IMR-90 (cell line): Measurements from ENCODE around the gene SH3RF3. TPM values are rescaled to one million over a fixed set of nuclear protein-coding genes. Genes with fewer than 3 reads are reported as not detected.

Experiments
- ATAC-seq: fragments of 200-7000 bp; cut with Tn5 transposase; 2 replicates; pipeline ENCODE4 v1.9.1; 2020; ENCODE audit warnings: low read depth, mild to moderate bottlenecking, moderate library complexity
- BruUV-seq: library from RNA; stranded (reverse); fragments of 400-500 nt; replicated peaks from 2 replicates; lab custom pipeline; 2021; lab: Mats Ljungman, UMichigan
- CTCF ChIA-PET: fragments of 300-600 bp; formaldehyde crosslinking; extraction: SDS; loops from one replicate; lab custom pipeline; 2021; ENCODE audit warnings: antibody characterized with exemption; lab: Yijun Ruan, JAX
- POLR2A ChIA-PET: fragments of 300-600 bp; sonication (Branson Sonifier 250); formaldehyde crosslinking; loops from one replicate; lab custom pipeline; 2022; ENCODE audit warnings: antibody characterized with exemption; ENCODE audit not compliant: unreplicated experiment; lab: Charles Lee
- DNase-seq: peaks from one replicate; pipeline ENCODE4 v3.0.0; 2013
- H2AFZ ChIP-seq: replicated peaks from 2 replicates; pipeline ENCODE3; 2013; ENCODE audit warnings: low read length, mild to moderate bottlenecking; ENCODE audit not compliant: poor library complexity
- H2AK5ac ChIP-seq: 2 replicates; pipeline ENCODE4 v1.6.1; 2013; ENCODE audit warnings: low read depth, low read length, inconsistent platforms
- H2AK9ac ChIP-seq: replicated peaks from 2 replicates; pipeline ENCODE3; 2013; ENCODE audit warnings: mild to moderate bottlenecking, low read depth, low read length, moderate library complexity; ENCODE audit not compliant: poor library complexity
- H2BK120ac ChIP-seq: 2 replicates; pipeline ENCODE4 v1.6.1; 2013; ENCODE audit warnings: low read depth, low read length, inconsistent platforms
- H2BK15ac ChIP-seq: 3 replicates; pipeline ENCODE4 v1.6.1; 2013; ENCODE audit warnings: low read depth, low read length, inconsistent platforms
- H2BK20ac ChIP-seq: 2 replicates; pipeline ENCODE4 v1.6.1; 2013; ENCODE audit warnings: low read depth, mild to moderate bottlenecking, inconsistent platforms, low read length, moderate library complexity
- H2BK5ac ChIP-seq: 2 replicates; pipeline ENCODE4 v1.6.1; 2013; ENCODE audit warnings: mild to moderate bottlenecking, low read depth, low read length, inconsistent platforms; ENCODE audit not compliant: poor library complexity, severe bottlenecking
- H3K14ac ChIP-seq: replicated peaks from 2 replicates; pipeline ENCODE4 v1.6.1; 2013; ENCODE audit warnings: low read depth, low read length, inconsistent platforms
- H3K18ac ChIP-seq: 2 replicates; pipeline ENCODE4 v1.6.1; 2013; ENCODE audit warnings: low read depth, low read length, control low read depth
- H3K23ac ChIP-seq: 2 replicates; pipeline ENCODE4 v1.6.1; 2013; ENCODE audit warnings: low read depth, low read length, inconsistent platforms
- H3K27ac ChIP-seq: 2 replicates; pipeline ENCODE4 v1.5.1; 2013; ENCODE audit warnings: mild to moderate bottlenecking, control low read depth, low read length; ENCODE audit not compliant: insufficient read depth
- H3K27me3 ChIP-seq: 2 replicates; pipeline ENCODE4 v1.6.1; 2013; ENCODE audit warnings: low read length; ENCODE audit not compliant: control insufficient read depth, insufficient read depth
- H3K36me3 ChIP-seq: 2 replicates; pipeline ENCODE4 v1.6.1; 2013; ENCODE audit warnings: low read length, mixed read lengths; ENCODE audit not compliant: control insufficient read depth, insufficient read depth
- H3K4ac ChIP-seq: 2 replicates; pipeline ENCODE4 v1.6.1; 2013; ENCODE audit warnings: low read depth, low read length, inconsistent platforms
- H3K4me1 ChIP-seq: 2 replicates; pipeline ENCODE4 v1.6.1; 2013; ENCODE audit warnings: low read length, mixed read lengths; ENCODE audit not compliant: control insufficient read depth, insufficient read depth
- H3K4me2 ChIP-seq: 2 replicates; pipeline ENCODE4 v1.6.1; 2013; ENCODE audit warnings: low read depth, mild to moderate bottlenecking, control low read depth, low read length, moderate library complexity
- H3K4me3 ChIP-seq: 2 replicates; pipeline ENCODE4 v1.5.1; 2013; ENCODE audit warnings: low read depth, mild to moderate bottlenecking, control low read depth, low read length, moderate library complexity; ENCODE audit not compliant: insufficient read depth
- H3K56ac ChIP-seq: 2 replicates; pipeline ENCODE4 v1.6.1; 2013; ENCODE audit warnings: low read length, inconsistent platforms; ENCODE audit not compliant: insufficient read depth; ENCODE audit errors: extremely low read depth
- H3K79me1 ChIP-seq, 2 experiments: 2 replicates each; pipeline ENCODE4 v1.6.1; 2013; ENCODE audit warnings: low read length in 2 of 2, inconsistent platforms in 1 of 2, low read depth in 1 of 2
- H3K9ac ChIP-seq: 2 replicates; pipeline ENCODE4 v1.6.1; 2013; ENCODE audit warnings: low read depth, low read length, control low read depth
- H3K9me1 ChIP-seq: 2 replicates; pipeline ENCODE4 v1.6.1; 2013; ENCODE audit warnings: low read length, inconsistent platforms; ENCODE audit not compliant: insufficient read depth
- H3K9me3 ChIP-seq: 2 replicates; pipeline ENCODE4 v1.6.1; 2013; ENCODE audit warnings: low read length; ENCODE audit not compliant: control insufficient read depth, insufficient read depth
- H4K20me1 ChIP-seq: 2 replicates; pipeline ENCODE4 v1.6.1; 2013; ENCODE audit warnings: low read length, inconsistent platforms; ENCODE audit not compliant: insufficient read depth
- H4K5ac ChIP-seq: 2 replicates; pipeline ENCODE4 v1.6.1; 2013; ENCODE audit warnings: mild to moderate bottlenecking, low read depth, low read length, control low read depth
- H4K8ac ChIP-seq, 2 experiments: 2 replicates each; pipeline ENCODE4 v1.6.1; 2013; ENCODE audit warnings: low read depth in 2 of 2, low read length in 2 of 2, control low read depth in 1 of 2, inconsistent platforms in 1 of 2
- H4K91ac ChIP-seq: 2 replicates; pipeline ENCODE4 v1.6.1; 2013; ENCODE audit warnings: low read depth, low read length, inconsistent platforms; ENCODE audit not compliant: insufficient read depth
- CEBPB ChIP-seq: IDR thresholded peaks from 2 replicates; pipeline ENCODE4 v1.6.1; 2012; ENCODE audit warnings: low read depth, low read length, improper control_type of control experiment
- CHD1 ChIP-seq: IDR thresholded peaks from 2 replicates; pipeline ENCODE4 v1.6.1; 2012; ENCODE audit warnings: low read depth, low read length, improper control_type of control experiment
- FOS ChIP-seq: fragments of 150-350 bp; IDR thresholded peaks from 2 replicates; pipeline ENCODE4 v1.6.1; 2016; ENCODE audit warnings: low read depth, low read length
- MAFK ChIP-seq: IDR thresholded peaks from 2 replicates; pipeline ENCODE4 v1.6.1; 2012; ENCODE audit warnings: low read depth, low read length, improper control_type of control experiment
- MAZ ChIP-seq: IDR thresholded peaks from 2 replicates; pipeline ENCODE4 v1.6.1; 2012; ENCODE audit warnings: low read depth, mild to moderate bottlenecking, low read length, improper control_type of control experiment, moderate library complexity, borderline replicate concordance
- MXI1 ChIP-seq: IDR thresholded peaks from 2 replicates; pipeline ENCODE4 v1.6.1; 2012; ENCODE audit warnings: low read depth, mild to moderate bottlenecking, low read length, moderate library complexity, borderline replicate concordance
- NFE2L2 ChIP-seq: fragments of 150-350 bp; IDR thresholded peaks from 2 replicates; pipeline ENCODE4 v1.6.1; 2016; ENCODE audit warnings: low read depth, mild to moderate bottlenecking, low read length
- POLR2A ChIP-seq: IDR thresholded peaks from 2 replicates; pipeline ENCODE4 v1.6.1; 2012; ENCODE audit warnings: mild to moderate bottlenecking, low read depth, low read length
- RAD21 ChIP-seq: IDR thresholded peaks from 2 replicates; pipeline ENCODE4 v1.6.1; 2012; ENCODE audit warnings: low read length, improper control_type of control experiment
- RCOR1 ChIP-seq: IDR thresholded peaks from 2 replicates; pipeline ENCODE4 v1.6.1; 2012; ENCODE audit warnings: mild to moderate bottlenecking, low read length, improper control_type of control experiment; ENCODE audit not compliant: insufficient replicate concordance
- RFX5 ChIP-seq: IDR thresholded peaks from 2 replicates; pipeline ENCODE4 v1.8.0; 2012; ENCODE audit warnings: low read depth, mild to moderate bottlenecking, low read length, moderate library complexity
- WGBS, 2 experiments: methylation state at CpG; one replicate each; pipeline versions ENCODE4 v1.1.5 to v1.1.7; 2013; ENCODE audit warnings: missing lambda C conversion rate in 2 of 2; ENCODE audit not compliant: insufficient read length in 1 of 2; ENCODE audit errors: extremely low coverage in 2 of 2; 5-methylcytosine and 5-hydroxymethylcytosine counted together
- dilution Hi-C: fragments of 300-500 bp; cut with HindIII; formaldehyde crosslinking; loops from one replicate; pipeline ENCODE4 v1.14.3; 2018; ENCODE audit warnings: low sequenced_read_pairs; ENCODE audit not compliant: unreplicated experiment
- in situ Hi-C: fragments of 300-500 bp; cut with MboI; formaldehyde crosslinking; loops from 3 replicates; pipeline ENCODE4 v1.14.3; 2019; ENCODE audit warnings: low sequenced_read_pairs, inconsistent platforms, mixed read lengths
- intact Hi-C: fragments of 100-400 bp; cut with micrococcal nuclease; formaldehyde crosslinking; loops from 2 replicates; pipeline ENCODE4 v1.10.0; 2022
- polyA plus RNA-seq, 3 experiments: library from polyadenylated mRNA; depleted of rRNA; stranded (reverse); fragments of >200 nt; gene quantifications; 2 replicates each; pipeline ENCODE4 v1.2.3, GENCODE V29; 2012; ENCODE audit warnings: low replicate concordance in 1 of 3
- total RNA-seq: library from RNA; depleted of rRNA; stranded (reverse); fragments of >200 nt; gene quantifications from 2 replicates; pipeline ENCODE4 v1.2.3, GENCODE V29; 2012
- TF ChIP-seq, protein P1 (sequence below): fragments of 150-350 bp; IDR thresholded peaks from 2 replicates; pipeline ENCODE4 v1.6.1; 2017; ENCODE audit warnings: mild to moderate bottlenecking, antibody characterized with exemption, low read length, low read depth
- TF ChIP-seq, protein P2 (sequence below): fragments of 150-350 bp; IDR thresholded peaks from 2 replicates; pipeline ENCODE4 v1.6.1; 2016; ENCODE audit warnings: low read depth, mild to moderate bottlenecking, low read length, moderate library complexity, borderline replicate concordance
- TF ChIP-seq, protein P3 (sequence below): conservative IDR thresholded peaks from 2 replicates; pipeline ENCODE4 v1.5.1; 2012; ENCODE audit warnings: mild to moderate bottlenecking, low read depth, low read length, improper control_type of control experiment

The SH3RF3 gene
- total and polyA plus RNA-seq, 2 of the 4 experiments (the other 2 are of a cell fraction): 3.4 to 5.3 TPM

DNA sequence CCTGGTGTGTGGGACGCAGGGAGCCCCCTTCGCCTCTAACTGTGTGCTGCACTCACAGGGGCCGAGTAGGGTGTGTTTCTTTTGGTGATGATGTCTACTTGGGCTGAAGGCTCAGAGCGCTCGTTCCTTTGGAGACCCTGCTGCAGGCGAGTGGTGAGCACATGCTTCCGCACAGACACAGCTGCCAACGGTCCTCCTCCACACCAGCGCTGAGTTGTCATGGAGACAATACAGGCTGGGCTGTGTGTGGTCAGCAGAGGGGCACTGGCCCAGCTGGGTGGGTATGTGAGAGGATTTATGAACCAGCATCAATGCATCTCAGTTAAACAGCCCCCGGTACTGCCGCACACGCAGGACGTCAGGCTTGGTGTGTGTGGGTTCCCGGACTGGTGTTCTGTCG lies 143.5 kb downstream of the SH3RF3 start:
- Histone ChIP-seq H2BK5ac (no peak overlapping the region), H3K4me1 (peaks cover 7% of the 10 kb centered on the region; the same call in 1 of the 2 replicates), H3K14ac (no peak overlapping the region), H2BK120ac (no peak overlapping the region), H4K91ac (no peak overlapping the region), H2AK9ac (no peak overlapping the region), H2AFZ (no peak overlapping the region), H3K23ac (no peak overlapping the region), H3K4me3 (no peak overlapping the region), H3K4ac (no peak overlapping the region), H3K36me3 (no peaks in the 10 kb centered on the region), H3K18ac (no peak overlapping the region), H3K27me3 (no peaks in the 10 kb centered on the region), H4K8ac (no peak overlapping the region), H3K79me1 (peaks cover 45 to 86% of the 10 kb centered on the region in 2 experiments), H4K20me1 (peaks cover 81% of the 10 kb centered on the region), H3K4me2 (no peak overlapping the region), H3K56ac (no peak overlapping the region), H3K27ac (no peak overlapping the region), H2AK5ac (no peak overlapping the region), H2BK15ac (no peak overlapping the region), H3K9me1 (peaks cover 28% of the 10 kb centered on the region), H3K9me3 (no peaks in the 10 kb centered on the region), H4K5ac (no peak overlapping the region), H3K9ac (no peak overlapping the region), H2BK20ac (no peak overlapping the region)
- dilution Hi-C loops: no loop called here
- no peak for DNase-seq
- in situ Hi-C loops: no loop called here
- no peak for ATAC-seq
- ChIA-PET CTCF (interaction anchor here (0.6 kb wide), 1 partner anchor 88 kb away, joined by 3 read pairs; no protein-coding TSS in a partner anchor), POLR2A (no interaction called here)
- intact Hi-C loops: no loop called here
- WGBS, 2 experiments: 79% methylated on average over 2 of the region's 15 CpGs; no CpG with 5 or more reads in 1 of the 2 experiments
- BruUV-seq: no TSS peak
- TF ChIP-seq NFE2L2 (no peak), RCOR1 (no peak), RAD21 (no peak), FOS (no peak), MXI1 (no peak), CHD1 (no peak), MAFK (no peak), MAZ (no peak), CEBPB (no peak), RFX5 (no peak), POLR2A (no peak)
- TF ChIP-seq, protein P1, sequence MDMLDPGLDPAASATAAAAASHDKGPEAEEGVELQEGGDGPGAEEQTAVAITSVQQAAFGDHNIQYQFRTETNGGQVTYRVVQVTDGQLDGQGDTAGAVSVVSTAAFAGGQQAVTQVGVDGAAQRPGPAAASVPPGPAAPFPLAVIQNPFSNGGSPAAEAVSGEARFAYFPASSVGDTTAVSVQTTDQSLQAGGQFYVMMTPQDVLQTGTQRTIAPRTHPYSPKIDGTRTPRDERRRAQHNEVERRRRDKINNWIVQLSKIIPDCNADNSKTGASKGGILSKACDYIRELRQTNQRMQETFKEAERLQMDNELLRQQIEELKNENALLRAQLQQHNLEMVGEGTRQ: no peak
- TF ChIP-seq, protein P2, sequence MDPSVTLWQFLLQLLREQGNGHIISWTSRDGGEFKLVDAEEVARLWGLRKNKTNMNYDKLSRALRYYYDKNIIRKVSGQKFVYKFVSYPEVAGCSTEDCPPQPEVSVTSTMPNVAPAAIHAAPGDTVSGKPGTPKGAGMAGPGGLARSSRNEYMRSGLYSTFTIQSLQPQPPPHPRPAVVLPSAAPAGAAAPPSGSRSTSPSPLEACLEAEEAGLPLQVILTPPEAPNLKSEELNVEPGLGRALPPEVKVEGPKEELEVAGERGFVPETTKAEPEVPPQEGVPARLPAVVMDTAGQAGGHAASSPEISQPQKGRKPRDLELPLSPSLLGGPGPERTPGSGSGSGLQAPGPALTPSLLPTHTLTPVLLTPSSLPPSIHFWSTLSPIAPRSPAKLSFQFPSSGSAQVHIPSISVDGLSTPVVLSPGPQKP: no peak
- TF ChIP-seq, protein P3, sequence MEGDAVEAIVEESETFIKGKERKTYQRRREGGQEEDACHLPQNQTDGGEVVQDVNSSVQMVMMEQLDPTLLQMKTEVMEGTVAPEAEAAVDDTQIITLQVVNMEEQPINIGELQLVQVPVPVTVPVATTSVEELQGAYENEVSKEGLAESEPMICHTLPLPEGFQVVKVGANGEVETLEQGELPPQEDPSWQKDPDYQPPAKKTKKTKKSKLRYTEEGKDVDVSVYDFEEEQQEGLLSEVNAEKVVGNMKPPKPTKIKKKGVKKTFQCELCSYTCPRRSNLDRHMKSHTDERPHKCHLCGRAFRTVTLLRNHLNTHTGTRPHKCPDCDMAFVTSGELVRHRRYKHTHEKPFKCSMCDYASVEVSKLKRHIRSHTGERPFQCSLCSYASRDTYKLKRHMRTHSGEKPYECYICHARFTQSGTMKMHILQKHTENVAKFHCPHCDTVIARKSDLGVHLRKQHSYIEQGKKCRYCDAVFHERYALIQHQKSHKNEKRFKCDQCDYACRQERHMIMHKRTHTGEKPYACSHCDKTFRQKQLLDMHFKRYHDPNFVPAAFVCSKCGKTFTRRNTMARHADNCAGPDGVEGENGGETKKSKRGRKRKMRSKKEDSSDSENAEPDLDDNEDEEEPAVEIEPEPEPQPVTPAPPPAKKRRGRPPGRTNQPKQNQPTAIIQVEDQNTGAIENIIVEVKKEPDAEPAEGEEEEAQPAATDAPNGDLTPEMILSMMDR: no peak
